Lung (tissue), 12 donors: ENCODE data around the gene RNF214. TPM values are rescaled to one million over a fixed set of nuclear protein-coding genes. Genes with fewer than 3 reads are reported as not detected.

Experiments used
- ATAC-seq: fragments of 200-7000 bp; cut with Tn5 transposase; one replicate; pipeline ENCODE4 v1.9.1; 2020; ENCODE audit warnings: moderate number of reproducible peaks; ENCODE audit not compliant: insufficient read depth, low FRiP score
- DNase-seq, 3 donors: peaks; one replicate each; pipeline ENCODE4 v3.0.0-alpha.2; 2013 to 2017
- H3K27ac ChIP-seq, 2 donors: one replicate each; pipeline ENCODE4 v1.5.1; 2013; ENCODE audit warnings: mild to moderate bottlenecking in 2 of 2, moderate library complexity in 2 of 2, control low read depth in 1 of 2, inconsistent platforms in 1 of 2, low read depth in 1 of 2, low read length in 1 of 2
- H3K27me3 ChIP-seq, 3 donors: one replicate each; pipeline ENCODE4 v1.5.1; 2013; ENCODE audit warnings: low read length in 2 of 3; ENCODE audit not compliant: control insufficient read depth in 3 of 3, insufficient read depth in 3 of 3
- H3K36me3 ChIP-seq, 4 donors: one replicate each; pipeline ENCODE4 v1.5.1; 2013; ENCODE audit warnings: low read length in 4 of 4, mild to moderate bottlenecking in 1 of 4, moderate library complexity in 1 of 4; ENCODE audit not compliant: control insufficient read depth in 4 of 4, insufficient read depth in 4 of 4
- H3K4me1 ChIP-seq, 5 donors: one replicate each; pipeline ENCODE4 v1.5.1; 2013; ENCODE audit warnings: low read length in 5 of 5, mild to moderate bottlenecking in 2 of 5, moderate library complexity in 1 of 5; ENCODE audit not compliant: control insufficient read depth in 5 of 5, insufficient read depth in 5 of 5
- H3K4me3 ChIP-seq: one replicate; pipeline ENCODE4 v1.5.1; 2013; ENCODE audit warnings: mild to moderate bottlenecking, control low read depth, moderate library complexity
- H3K9ac ChIP-seq, 2 donors: one replicate each; pipeline ENCODE4 v1.5.1; 2013; ENCODE audit warnings: low read length in 2 of 2, control low read depth in 1 of 2; ENCODE audit not compliant: insufficient read depth in 1 of 2
- H3K9me3 ChIP-seq, 4 donors: one replicate each; pipeline ENCODE4 v1.5.1; 2013; ENCODE audit warnings: low read length in 3 of 4, mild to moderate bottlenecking in 1 of 4, moderate library complexity in 1 of 4; ENCODE audit not compliant: control insufficient read depth in 4 of 4, insufficient read depth in 3 of 4
- CTCF ChIP-seq: IDR thresholded peaks from 2 replicates; pipeline ENCODE4 v1.5.1; 2012; ENCODE audit warnings: mild to moderate bottlenecking; ENCODE audit errors: control extremely low read depth, extremely low read depth
- WGBS, 2 donors: extraction: QIAGEN DNeasy Blood & Tissue Kit; methylation state at CpG; one replicate each; pipeline ENCODE4 v1.1.7; 2013; 5-methylcytosine and 5-hydroxymethylcytosine counted together
- polyA plus RNA-seq, 2 donors: library from polyadenylated mRNA; stranded (reverse); fragments of 200-250 nt; gene quantifications; one replicate each; pipeline ENCODE4 v1.2.1, GENCODE V29; 2013
- total RNA-seq, 2 donors: library from RNA; depleted of rRNA in 1 of 2; stranded (reverse); fragments of >200 nt in 1 of 2; gene quantifications; one replicate each; pipeline ENCODE4 v1.2.1, GENCODE V29; 2014 to 2021
- donor health status: control.
- donor health status: control.
- donor health status: Bipolar disorder and iron deficiency.
- donor health status: healthy.
- donor health status: DM: yes; HTN: yes; CAD: no.

The RNF214 gene
- total and polyA plus RNA-seq, 4 donors = 8.6 to 19.8 (median 14.6) TPM

GRCh38 chr11:117251506-117251905 is 19.0 kb downstream of the RNF214 start:
- 95 to 98% methylated on average over 9 to 10 of the region's 10 CpGs for WGBS, 2 donors
- H3K4me1 ChIP-seq = no peaks in the 10 kb centered on the region
- H3K9me3 ChIP-seq = no peaks in the 10 kb centered on the region
- no peak overlapping the region for H3K4me3 ChIP-seq
- peaks cover 10 to 32% (median 17%) of the 10 kb centered on the region in 4 donors for H3K36me3 ChIP-seq
- no peak overlapping the region for H3K9ac ChIP-seq
- H3K27me3 ChIP-seq = no peaks in the 10 kb centered on the region
- H3K27ac ChIP-seq = no peak overlapping the region
- TF ChIP-seq CTCF = no peak
- ATAC-seq (no peak), DNase-seq (no peak)

- ATAC-seq (no peak), DNase-seq (no peak)
- no peak overlapping the region for H3K4me3 ChIP-seq
- H3K4me1 ChIP-seq = no peaks in the 10 kb centered on the region
- H3K9ac ChIP-seq = no peak overlapping the region
- H3K27ac ChIP-seq = no peak overlapping the region
- 84 to 88% methylated on average over 3 of the region's 3 CpGs for WGBS, 2 donors
- H3K9me3 ChIP-seq = no peaks in the 10 kb centered on the region
- no peak for TF ChIP-seq CTCF
- no peaks in the 10 kb centered on the region for H3K27me3 ChIP-seq
- peaks cover 4 to 16% (median 10%) of the 10 kb centered on the region in 4 donors for H3K36me3 ChIP-seq
These were observed 23.5 kb downstream of the RNF214 start for GRCh38 chr11:117255966-117256365.

GRCh38 chr11:117256573-117256972 is 24.1 kb downstream of the RNF214 start:
- peaks cover 4 to 16% (median 10%) of the 10 kb centered on the region in 4 donors for H3K36me3 ChIP-seq

More at GRCh38 chr11:117256573-117256972, 24.1 kb downstream of the RNF214 start:
- Histone ChIP-seq H3K4me1 (no peaks in the 10 kb centered on the region), H3K27ac (no peak overlapping the region), H3K9ac (no peak overlapping the region), H3K27me3 (no peaks in the 10 kb centered on the region), H3K4me3 (no peak overlapping the region), H3K9me3 (no peaks in the 10 kb centered on the region)
- 70 to 77% methylated on average over 2 of the region's 2 CpGs for WGBS, 2 donors
- ATAC-seq (no peak), DNase-seq (no peak)
- TF ChIP-seq CTCF = no peak
